Activated CD4-positive, CD25-positive, alpha-beta regulatory T cell treated with anti-CD3 and anti-CD28 coated beads, Interleukin-2, amount 50 U/mL, for 16 hours (primary cell): ENCODE measurements around the gene INKA1.
"Not testable (repeated sequence)": the region's sequence is repeated elsewhere in the genome, so short reads cannot be mapped to it uniquely, and the experiment has no call there.

Experiments used
- DNase-seq: peaks from one replicate; pipeline ENCODE4 v3.0.0-alpha.2; 2020; ENCODE audit warnings: low read depth, low spot score

INKA1 gene

DNA sequence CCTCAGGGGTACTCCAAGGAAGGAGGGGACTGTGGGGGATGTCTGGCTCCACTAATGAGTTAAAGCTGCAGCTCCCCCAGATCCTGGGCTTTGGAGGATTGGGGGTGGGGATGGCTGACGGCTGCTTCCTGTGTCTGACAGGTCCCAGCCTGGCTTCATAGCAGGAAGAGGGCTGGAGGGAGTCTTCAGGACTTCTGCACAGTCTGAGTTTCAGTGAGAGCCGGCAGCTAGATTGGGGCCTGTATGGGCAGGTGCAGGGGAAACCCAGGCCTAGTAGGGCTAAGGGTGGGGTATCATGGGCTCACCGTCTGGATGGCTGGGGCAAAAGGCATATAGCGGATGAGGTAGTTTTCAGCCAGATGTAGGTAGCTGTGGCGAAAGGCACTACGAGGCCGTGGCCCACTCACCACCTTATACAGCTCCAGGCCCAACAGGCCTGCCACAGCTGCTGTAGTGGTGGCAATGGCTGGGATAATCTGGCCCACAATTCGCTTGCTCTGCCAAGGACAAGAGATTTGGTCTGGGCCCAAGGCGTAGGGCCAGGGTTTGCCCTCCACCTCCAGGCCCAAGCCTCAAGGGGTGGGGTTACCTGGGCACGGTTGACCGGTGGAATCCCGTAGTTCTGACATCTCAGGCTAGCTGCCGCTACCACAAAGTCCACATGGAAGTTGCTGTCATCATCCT, 4.5 kb downstream of the INKA1 start:
- no peak for DNase-seq

DNA sequence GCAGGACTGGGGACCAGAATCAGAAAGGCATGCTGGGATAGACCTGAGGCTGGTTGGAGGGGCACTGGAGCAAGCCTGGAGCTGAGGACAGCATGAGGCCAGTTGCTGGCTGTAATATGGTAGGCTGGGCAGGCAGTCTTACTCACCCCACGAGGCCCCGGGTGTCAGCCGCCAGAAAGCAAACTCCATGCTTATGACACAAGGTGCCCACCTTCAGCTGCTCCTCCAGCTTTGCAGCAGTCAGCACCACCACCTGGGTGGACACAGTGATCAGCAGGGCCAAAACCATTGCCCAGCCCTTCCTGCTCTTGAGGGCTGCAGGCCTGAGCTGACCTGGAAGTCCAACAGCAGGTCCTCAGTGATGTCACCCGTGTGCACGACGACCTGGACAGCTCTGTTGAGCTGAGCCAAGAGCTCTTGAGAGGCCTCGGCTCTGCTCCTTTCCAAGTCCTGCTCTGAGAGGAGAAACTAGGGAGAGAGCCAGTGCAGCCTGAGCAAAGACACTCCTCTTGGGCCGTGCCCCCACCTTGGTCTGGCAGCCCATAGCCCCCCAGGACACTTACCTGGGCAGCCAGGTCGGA, 9.9 kb downstream of the INKA1 start:
- no peak for DNase-seq

DNA sequence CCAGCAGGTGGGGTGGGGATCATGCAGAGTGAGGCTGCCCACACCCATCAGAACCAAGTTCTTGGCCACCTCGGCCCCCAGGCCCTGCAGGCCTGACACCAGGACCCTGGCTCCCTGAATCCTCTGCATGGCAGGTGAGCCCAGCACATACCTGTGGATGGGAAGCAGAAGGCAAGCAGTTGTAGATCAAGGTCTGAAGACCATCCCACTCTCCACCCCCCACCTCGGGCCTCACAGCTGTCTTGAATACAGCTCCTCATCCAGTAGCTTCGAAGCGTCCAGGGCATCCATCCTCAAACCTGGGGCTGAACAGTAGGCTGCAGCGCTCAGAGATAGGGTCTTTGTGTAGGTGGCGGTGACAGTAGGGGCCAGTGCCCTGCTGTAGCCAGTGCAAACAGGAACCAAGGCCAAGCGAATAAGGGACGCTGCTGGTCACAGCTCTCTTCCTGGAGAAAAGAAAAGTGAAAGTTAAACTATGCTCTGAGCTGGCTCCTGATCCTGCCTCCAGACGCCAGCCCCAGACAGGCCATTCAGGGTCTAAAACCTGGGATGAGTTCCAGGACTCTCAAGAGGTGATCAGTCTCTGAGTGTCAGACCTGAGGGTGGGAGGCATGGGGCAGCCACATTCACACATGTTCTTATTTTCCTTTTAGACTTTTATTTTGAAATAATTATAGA, 10.6 kb downstream of the INKA1 start, which contains the start of gene UBA7:
Gene UBA7 (minus strand): TSS at position 457 of the 678 bp plus-strand sequence. CDS start 166 bp downstream, at position 291.
- DNase-seq = no peak

DNA sequence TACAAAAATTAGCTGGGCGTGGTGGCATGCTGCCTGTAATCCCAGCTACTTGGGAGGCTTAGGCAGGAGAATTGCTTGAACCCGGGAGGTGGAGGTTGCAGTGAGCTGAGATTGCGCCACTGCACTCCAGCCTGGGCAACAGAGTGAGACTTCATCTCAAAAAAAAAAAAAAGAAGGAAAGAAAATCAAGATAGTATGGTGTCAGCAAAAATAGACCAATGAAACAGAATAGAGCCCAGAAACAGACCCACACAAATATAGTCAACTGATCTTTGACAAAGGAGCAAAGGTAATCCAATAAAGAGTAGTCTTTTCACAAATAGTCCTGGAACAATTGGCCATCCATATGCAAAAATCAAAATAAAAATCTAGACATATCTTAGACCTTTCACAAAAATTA, 20.1 kb downstream of the INKA1 start:
- DNase-seq = not testable (repeated sequence)

DNA sequence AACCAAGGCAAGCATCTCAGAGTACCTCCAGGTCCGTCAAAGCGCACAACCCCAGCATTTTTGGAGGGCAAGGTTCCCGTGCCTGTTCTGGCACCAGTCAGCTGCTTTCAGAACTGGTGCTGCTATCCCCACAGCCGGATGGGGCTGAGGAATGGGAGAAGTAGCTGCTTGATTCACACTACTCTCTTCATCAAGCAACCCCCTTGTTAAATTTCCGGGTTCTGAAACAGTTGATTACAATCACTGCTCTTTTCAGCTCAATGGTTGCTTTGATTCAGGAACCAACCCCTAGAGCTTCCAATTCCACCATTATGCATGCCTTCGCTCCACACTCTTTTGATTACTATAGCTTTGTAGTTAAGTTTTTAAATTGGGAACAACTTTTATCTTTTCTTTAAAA, 23.0 kb downstream of the INKA1 start:
- DNase-seq = no peak

DNA sequence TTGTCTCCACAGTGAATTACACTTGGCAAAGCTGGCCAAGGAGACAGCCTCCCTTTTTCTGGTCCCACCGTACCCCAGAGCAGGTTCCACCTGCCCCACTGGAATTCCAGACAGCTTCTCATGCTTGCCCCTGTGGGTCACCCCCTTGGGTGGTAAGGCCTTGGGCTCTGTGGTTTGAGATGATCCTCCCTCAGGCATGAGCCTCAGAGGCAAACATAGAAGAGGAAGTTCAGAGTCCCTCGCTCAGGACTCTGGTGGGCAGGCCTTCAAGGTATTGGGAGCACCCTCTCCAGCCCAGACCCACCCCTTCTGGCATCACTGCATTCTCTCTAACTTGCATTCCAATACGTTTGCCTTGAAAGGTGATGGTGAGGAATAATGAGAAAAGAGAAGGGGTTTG, 28.3 kb downstream of the INKA1 start:
- DNase-seq = no peak

DNA sequence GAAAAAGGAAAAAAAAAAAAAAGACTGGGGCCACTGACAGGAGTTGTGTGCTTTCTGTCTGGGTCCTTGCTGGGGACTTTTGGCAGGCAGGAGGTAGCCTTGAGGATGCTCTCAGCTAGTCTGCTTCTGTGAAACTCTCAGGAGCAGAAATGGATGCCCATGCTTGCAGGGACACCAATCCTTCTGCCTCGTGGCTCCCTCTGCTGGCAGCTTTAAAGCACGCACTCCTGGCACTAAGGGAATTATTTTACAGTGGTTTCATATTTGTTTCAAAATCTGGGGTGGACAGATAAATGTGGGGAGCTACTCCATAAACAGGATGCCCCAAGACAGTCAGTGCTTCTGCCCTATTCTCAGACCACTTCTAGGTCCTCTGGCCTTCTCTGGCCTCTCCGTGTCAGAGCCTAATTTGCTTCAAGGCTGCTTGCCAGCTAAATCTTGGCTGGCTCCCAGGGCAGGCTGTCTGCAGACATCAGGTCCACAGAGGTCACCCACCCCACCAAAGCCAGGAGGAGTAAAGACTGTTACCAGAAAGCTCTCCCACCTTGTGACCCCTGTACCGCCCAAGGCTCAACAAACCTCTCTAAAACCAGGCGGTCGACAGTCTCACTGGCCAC, 36.2 kb downstream of the INKA1 start:
- DNase-seq = peak; percentile 65

DNA sequence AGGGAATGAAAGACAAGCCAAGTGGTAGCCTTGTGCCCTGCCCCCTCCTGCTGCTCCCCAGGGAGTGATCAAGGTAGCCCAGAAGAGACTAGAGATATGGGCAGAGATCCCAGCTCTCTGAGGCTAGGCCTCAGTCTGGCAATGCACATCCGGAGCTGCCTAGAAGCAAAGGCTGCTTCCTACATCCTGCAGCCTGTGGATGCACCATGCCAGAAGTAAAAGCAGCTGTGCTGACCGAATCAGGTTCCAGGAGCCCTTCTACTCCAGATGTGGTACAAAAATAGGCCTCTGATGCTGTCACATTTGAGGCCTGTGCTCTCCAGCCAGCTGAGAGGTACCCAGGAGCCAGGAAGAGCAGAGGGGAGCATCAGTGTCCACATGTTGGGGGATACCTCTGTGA, 37.3 kb downstream of the INKA1 start:
- no peak for DNase-seq

DNA sequence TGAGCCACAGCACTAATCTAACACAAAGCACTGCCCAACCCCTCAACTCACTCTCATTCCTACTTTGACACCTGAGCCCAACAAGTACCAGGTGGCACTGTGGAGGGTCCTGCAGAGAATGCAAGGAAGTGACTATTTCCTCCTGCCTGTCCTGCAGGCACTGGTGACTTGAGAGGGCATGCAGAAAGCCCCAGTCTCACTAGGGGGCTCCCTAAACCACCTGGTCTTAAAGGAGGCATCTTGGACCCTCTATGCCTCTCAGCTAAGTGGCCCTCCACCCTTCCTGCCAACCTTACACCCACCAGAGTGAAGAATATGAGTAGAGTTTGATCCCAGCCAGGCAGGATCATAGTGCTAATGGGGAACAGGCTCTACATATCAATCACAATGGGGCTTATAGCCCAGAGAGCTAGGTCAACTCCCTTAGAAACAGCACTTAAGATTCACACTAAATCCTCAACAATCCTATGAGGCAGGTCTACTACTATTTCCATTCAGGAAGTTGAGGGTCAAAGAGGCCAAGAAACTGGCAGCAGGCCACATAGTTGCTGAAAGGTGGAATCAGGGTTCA, 38.1 kb downstream of the INKA1 start:
- no peak for DNase-seq

DNA sequence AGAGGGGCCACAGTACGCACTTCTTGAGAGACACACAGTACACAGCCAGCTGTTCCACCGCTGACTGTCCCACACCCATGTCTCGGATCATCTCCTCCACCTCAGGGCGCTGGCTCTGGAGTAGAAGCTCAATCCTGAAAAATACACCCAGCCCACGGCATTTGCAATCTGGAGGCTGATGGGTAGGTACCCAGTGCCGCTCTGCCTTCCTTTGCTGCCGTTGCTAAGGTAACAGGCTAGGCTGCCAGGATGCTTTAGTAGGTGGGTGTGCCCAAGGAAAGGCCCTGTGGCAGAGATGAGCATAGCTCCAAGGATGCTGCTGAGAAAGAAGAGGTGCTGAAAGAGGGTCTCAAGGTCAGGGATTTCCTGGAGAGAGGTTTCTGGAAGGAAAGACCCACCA, 38.7 kb downstream of the INKA1 start:
- DNase-seq = no peak

DNA sequence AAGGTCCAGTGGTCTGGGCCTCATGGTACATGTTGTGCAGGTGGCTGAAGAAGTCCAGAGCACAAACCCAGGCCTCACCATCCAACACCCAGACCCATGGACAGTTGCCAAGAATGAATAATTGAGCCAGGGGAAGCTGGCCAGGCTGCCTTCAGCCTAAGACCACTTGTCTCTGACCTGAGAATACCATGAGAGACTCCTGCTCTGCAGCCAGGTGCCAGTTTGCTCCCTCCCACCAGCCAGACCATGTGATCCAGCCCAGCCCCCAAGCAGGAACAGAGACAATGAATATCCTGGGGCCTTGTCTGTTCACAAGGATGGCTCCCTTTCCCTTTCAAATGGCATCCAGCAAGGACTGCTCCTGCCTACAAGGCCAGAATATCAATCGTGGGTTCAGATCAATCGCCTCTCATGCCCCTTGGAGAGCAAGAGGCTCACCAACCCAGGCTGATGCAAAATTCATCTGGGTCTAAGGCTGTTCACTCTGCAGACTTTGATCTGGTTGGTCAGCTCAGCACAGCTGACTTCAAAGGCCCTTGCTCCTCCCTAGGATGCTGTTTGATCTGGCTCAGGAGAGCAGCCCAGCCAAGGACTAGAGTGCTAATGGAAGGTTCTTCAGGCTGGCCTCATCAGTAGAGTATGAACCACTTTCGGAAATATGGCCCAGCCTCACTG, 39.9 kb downstream of the INKA1 start:
- DNase-seq = no peak

DNA sequence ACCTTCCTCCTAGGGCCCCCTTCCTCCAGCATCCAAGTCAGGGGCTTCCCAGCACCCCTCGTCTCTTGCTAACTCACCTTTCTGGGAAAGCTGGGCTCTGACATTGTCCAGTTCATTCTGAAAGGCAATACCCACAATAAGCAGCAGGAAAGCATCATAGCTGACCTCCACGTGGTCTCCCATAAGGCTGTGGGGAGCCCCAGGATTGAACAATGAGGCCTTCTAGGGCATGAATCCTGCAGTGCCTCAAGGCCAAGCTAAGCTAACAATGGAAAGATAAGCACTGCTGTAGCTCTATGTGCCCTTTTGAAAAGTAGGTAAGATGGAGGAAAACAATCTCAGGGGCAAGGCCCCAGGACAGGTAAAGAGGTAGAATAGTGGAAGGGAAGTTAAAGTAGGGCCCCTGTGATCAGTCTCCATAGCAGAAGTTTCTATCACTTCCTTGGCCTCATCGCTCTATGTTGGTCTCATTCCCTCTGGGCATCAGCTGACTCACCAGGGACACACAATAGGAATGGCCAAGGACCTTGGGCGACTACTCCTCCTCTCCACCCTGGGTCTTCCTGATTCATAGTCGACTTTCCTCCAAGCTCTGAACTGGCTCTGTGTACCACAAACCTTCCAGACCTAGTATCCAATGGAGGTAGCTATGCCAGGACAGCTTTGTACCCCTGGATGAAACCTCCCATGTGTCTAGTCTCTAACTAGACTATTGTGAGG, 41.6 kb downstream of the INKA1 start:
- no peak for DNase-seq

DNA sequence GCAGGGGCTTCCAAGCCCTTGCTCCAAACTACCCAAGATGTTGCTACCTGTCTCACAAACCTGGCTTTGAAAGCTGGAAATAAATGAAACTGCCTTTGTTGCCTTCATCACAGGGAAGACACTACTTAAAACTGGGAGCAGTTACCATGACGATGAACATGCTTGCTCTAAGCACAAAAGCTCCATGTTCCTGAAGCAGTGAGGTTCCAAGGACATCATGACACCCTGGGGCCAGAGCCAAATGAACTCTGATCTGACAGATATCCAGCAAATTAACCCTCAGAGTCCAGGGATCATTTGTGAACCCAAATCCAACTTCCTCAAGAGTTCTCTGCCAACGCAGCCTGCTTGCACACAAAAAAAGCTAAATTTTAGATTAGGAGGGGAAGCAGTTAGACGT, 42.6 kb downstream of the INKA1 start:
- DNase-seq = no peak
